ENCODE measurements around the gene PPM1N.
A peak's percentile ranks its signal among the peaks of the same experiment; 100 is the strongest.

The PPM1N gene

DNA sequence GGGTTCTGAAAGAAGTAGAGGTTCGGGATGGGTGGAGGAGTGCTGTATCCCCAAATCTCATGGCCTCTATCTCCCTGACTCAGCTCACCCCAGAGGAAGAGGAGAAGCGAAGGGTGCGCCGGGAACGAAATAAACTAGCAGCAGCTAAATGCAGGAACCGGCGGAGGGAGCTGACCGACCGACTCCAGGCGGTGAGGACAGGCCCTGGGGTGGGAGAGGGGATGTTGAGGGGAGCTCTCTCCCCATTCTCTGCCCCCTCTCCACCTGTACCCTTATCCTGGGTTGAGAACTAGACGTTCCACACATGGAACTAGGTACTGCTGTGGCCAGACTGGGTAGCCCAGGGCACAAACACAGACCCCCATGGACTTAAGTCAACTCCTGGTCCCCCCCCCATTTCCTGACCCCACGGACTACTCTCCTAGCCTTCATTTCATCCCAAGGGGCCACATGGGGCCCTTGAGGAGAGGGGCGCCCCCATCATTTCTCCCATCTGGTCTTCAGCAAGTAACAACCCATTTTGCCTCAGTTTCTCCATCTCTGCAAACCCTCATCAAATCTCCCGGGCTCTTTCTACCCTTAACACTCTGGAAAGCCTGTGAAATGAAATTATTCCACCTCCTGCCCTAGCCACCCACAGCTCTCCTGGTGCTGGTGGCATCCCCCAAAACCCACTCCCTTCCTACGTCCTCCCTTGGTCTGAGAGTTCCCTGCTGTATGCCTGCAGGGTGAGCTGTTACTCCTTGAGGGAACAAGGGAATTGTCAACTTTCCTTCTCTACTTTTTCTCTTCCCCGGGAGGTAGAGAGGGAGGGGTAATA, 26.9 kb upstream of the PPM1N start:
- no peak for DNase-seq

DNA sequence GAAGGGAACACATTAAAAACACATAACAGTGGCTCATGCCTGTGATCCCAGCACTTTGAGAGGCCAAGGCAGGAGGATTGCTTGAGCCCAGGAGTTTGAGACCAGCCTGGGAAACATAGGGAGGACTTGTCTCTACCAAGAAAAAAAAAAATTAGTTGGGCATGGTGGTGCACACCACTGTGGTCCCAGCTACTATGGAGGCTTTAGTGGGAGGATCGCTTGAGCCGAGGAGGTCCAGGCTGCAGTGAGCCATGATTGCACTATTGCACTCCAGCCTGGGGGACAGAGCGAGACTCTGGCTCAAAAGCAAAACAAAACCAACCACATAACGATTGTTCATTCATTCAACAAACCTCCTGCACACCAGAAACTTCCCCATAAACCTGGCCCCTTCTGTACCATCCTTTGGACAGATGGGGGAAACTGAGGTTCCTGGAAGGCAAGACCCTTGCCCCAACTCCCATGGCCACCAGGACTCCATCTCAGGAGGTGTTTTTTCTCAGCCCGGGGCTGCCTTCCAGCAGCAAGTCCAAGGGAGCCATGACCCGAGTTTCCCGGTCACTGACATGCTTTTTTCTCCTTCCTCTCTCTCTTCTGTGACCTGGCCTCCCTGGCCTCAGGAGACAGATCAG, 26.2 kb upstream of the PPM1N start:
- DNase-seq: no peak

GRCh38 chr19:45472563-45473366, 25.5 kb upstream of the PPM1N start:
- no peak for DNase-seq

GRCh38 chr19:45473367-45473681, 24.9 kb upstream of the PPM1N start:
- DNase-seq: no peak

DNA sequence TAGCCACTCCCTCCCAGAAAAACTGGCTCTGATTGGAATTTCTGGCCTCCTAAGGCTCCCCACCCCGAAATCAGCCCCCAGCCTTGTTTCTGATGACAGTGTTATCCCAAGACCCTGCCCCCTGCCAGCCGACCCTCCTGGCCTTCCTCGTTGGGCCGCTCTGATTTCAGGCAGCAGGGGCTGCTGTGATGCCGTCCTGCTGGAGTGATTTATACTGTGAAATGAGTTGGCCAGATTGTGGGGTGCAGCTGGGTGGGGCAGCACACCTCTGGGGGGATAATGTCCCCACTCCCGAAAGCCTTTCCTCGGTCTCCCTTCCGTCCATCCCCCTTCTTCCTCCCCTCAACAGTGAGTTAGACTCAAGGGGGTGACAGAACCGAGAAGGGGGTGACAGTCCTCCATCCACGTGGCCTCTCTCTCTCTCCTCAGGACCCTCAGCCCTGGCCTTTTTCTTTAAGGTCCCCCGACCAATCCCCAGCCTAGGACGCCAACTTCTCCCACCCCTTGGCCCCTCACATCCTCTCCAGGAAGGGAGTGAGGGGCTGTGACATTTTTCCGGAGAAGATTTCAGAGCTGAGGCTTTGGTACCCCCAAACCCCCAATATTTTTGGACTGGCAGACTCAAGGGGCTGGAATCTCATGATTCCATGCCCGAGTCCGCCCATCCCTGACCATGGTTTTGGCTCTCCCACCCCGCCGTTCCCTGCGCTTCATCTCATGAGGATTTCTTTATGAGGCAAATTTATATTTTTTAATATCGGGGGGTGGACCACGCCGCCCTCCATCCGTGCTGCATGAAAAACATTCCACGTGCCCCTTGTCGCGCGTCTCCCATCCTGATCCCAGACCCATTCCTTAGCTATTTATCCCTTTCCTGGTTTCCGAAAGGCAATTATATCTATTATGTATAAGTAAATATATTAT, 24.3 kb upstream of the PPM1N start:
- DNase-seq: no peak

GRCh38 chr19:45474606-45475521, 23.4 kb upstream of the PPM1N start:
- DNase-seq: no peak

DNA sequence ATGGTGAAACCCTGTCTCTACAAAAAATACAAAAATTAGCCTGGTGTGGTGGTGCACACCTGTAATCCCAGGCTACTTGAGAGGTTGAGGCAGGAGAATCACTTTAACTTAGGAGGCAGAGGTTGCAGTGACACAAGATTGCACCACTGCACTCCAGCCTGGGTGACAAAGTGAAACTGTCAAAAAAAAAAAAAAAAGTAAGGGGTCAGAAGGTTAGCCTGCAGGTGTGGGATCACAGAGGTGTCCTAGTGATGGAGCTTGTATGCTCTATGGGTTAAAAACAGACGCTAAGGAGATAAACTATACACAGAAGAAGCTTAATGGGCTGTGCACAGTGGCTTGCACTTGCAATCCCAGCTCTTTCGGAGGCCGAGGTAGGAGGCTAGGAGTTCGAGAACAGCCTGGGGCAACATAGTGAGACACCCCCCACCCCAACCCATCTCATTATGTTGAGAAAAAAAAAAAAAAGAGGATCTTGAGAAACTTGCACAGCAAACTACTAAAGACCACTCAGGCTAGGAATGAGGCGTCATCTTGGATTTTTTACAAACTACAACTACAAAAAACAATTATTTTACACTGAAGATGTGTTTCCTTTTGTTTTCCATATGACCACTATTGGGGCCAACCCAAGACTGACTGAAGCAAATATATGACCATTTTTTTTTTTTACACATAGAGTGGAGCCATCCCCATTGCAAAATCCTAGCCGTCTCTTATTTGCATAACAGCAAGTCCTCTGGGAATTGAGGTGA, 22.5 kb upstream of the PPM1N start:
- DNase-seq: no peak

GRCh38 chr19:45476304-45476703, 21.9 kb upstream of the PPM1N start:
- no peak for DNase-seq

GRCh38 chr19:45477186-45477585, 21.1 kb upstream of the PPM1N start:
- no peak for DNase-seq

DNA sequence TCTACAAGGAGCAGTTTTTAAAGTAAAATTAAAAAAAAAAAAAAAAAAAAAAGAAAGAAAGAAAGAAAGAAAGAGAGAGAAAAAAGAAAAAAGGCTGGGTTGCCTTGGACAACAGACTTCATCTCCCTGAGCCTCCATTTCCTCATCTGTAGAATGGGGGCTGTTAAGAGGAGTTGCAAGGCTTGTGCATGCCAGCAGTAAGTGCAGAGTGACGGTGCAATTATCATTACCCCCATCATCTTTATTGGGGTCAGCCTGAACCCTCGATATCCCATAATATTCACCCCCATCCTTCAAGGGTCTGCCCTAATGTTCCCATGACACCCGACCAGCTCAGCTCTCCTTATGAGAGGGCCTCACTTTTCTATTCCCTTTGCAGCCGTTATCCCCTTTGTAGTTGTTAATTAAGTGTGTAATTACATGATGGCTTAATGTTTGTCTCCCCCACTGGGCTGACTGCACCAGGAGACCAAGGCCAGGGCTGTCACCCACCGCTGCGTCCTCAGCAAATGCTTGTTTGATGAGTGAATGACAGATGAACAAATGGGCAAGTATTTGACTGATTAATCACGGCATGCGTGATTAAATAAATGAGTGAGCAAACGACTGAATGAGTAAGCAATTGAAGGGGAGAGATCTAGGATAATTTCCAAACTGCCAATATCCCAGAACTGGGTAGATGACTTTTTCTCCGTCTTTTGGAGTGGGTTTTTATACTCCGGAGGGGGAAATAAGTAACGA, 20.4 kb upstream of the PPM1N start:
- DNase-seq: peak; percentile 65

DNA sequence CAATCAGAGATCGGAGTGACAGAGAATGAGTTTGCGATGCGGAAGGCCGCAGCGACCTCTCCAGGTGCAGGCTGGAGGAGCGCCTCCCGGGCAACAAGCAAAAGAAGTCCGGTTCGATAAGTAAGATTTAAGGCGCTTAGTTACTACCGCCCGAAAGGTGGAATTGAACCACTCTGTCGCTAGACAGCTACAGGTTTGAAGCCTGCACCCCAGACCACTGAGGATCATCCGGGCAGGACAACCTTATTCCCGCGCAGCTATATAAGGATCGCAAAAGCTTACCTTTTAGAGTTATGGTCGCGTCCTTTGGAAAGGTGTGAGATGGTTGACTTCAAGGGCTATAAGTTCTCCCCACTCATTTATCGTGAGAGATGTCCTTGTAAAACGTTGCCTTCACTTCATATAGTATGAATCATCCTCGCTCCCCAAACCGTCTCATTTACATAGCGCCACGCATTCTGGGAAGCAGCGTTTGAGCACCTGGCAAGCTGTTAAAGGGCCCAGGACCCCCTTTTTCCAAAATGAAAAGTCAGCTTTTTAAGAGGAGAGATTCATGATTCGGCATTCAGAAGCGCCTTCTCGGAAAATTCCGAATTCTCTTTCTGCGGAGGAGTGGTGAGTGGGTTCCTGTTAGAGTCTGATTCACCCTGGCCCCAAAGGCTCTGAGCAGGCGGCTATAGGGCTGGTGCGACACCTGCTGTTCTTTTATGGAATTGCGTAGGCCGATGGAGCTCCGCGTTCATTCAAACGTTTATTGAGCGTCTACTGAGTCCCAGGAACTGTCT, 19.6 kb upstream of the PPM1N start:
- peak; percentile 97 for DNase-seq

DNA sequence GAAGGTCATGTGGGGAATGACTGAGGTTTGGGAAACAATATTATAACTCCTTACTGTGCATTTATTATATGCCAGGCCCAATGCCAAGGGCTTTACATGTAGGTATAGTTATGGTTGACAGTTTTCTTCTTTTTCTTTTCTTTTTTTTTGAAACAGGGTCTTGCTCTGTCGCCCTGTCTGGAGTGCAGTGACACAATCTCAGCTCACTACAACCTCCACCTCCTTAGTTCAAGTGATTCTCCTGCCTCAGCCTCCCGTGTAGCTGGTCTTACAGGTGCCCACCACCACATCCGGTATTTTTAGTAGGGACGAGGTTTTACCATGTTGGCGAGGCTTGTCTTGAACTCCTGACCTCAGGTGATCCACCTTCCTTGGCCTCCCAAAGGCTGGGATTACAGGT, 15.2 kb upstream of the PPM1N start:
- DNase-seq: no peak

DNA sequence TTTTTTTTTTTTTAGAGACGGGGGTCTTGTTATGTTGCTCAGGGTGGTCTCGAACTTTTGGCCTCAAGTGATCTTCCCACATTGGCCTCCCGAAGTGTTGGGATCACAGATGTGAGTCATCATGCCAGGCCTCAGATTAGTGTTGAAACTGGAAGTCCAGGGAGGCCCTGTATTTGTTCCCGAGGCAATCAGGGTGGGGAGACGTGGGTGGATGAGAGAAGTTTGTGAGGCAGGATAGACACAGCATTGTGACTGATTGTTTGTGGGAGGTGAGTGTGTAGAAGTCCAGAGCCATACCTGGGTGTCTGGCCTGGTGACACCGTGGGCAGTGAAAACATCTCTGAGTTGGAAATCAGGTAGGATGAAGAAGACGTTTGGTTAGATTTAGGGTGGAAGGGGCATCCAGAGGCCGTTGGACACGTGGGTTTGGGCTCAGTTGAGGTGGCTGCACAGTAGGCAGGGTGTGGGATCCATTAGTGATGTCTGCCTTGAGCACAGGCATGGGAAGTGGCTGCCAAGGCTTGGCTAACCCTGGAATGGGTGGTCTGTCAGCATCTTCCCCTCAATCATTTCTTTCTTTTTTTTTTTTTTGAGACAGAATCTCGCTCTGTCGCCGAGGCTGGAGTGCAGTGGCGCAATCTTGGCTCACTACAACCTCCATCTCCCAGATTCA, 13.8 kb upstream of the PPM1N start:
- DNase-seq: no peak

GRCh38 chr19:45485305-45486077, 12.8 kb upstream of the PPM1N start:
- DNase-seq: peak; percentile 99

DNA sequence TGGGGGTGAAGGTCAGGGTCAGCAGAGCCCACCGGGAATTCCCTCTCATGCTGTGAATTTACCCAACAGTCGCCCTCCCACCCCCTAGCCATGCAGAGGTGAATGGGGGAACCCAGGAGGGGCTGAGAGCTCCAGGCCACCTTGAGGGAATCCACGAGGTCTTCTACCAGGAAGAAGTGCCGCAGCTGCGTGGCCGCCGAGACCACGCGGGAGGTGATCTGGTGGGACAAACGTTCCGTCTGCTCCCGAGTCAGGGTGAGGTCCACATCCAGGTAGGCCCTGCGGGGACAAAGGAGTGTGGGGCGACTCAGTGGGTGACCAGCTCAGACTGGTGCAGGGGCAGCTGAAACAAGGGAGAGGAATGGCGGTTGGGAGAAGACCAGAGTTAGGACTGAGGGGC, 9.5 kb upstream of the PPM1N start:
- DNase-seq: no peak

DNA sequence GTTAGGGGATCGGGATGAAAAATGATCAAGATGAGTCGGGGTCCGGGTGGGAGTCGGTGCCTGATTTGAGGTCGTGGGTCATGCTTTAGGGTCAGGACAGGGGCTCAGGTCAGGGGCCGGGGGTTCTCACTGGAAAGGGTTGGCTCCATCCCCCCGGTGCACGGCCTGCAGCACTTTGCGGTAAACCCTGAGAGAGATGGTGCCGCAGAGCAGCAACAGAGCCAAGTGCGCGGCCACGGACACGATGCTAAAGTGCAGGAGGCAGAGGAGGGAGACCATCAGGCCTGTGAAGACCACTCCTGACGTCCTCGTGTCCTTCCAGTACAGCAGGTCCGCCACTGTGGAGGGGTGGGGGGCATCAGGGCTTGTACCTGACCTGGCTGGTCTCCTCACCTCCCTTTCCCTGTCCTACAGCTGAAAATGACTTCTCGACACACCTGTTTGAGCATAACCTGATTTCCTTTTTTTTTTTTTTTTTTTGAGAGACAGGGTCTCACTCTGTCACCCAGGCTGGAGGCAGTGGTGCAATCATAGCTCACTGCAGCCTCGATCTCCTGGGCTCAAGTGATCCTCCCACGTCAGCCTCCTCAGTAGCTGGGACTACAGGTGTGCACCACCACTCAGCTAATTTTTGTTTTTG, 8.9 kb upstream of the PPM1N start:
- DNase-seq: no peak

GRCh38 chr19:45492137-45492626, 6.1 kb upstream of the PPM1N start:
- no peak for DNase-seq

Data from NCI-H82 (cell line).